NCI-H2029 (cell line): Measurements from ENCODE around the gene ARHGAP40.
"Not testable (repeated sequence)": the region's sequence is repeated elsewhere in the genome, so short reads cannot be mapped to it uniquely, and the experiment has no call there.

Experiments used
- DNase-seq: peaks from one replicate; lab custom pipeline; 2025; lab: John Stamatoyannopoulos, UW

ARHGAP40 gene

DNA sequence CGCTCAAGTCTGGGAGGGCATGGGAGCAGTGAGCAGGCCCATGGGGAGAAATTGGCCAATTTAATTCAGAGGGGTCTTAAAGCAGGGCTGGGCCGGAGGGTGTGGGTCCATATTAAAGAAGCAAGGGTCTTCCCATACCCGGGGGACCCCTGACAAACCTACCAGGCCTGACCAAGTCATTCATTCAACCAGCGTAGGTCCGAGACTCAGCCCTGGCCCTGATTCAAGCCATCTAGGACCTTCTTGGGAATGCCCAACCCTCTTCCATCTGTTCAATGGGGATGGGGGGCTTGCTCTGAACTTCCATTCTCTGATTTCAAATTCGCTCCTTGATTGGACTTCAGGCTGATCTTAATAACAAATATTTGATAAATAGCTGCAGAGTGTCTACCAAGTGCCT is 13.3 kb upstream of the ARHGAP40 start:
- DNase-seq, result no peak

DNA sequence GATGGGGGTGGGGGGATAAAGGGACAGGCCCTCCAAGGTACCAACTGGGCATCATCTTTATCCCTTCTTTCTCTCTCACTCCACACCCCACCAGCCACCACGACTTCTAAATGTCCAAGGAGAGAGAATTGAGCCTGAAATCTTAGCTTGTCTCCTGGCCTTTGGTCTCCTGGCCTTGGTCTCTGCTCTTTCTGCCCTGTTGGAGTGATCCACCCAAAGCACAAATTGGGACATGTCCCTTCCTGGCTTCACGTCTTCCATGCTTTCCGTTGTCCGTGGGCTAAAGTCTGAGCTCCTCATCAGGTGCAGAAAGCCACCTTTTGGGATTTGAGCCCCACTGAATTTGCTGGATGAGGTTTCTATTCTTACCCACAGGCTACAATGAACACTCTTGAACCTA is 12.3 kb upstream of the ARHGAP40 start:
- DNase-seq, result no peak

DNA sequence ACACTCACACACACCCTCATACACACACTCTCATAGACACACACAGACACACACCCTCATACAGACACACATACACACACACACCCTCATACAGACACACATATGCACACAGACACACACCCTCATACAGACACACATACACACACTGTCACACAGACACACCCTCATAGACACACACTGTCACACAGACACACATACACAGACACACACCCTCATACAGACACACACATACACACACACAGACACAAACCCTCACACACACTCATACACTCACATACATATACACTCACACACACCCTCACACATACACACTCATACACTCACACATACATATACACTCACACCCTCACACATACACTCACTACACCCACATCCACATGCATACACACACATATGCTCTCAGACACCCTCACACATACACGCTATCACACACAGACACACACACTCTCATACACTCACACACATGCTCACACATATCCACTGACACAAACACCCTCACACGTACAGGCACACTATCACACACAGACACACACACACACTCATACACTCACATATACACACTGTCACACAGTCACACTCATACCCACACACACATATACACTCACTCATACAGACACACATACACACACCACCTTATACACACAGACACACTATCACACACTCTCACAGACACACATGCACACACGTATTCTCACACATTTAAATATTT is 11.5 kb upstream of the ARHGAP40 start:
- no peak for DNase-seq

DNA sequence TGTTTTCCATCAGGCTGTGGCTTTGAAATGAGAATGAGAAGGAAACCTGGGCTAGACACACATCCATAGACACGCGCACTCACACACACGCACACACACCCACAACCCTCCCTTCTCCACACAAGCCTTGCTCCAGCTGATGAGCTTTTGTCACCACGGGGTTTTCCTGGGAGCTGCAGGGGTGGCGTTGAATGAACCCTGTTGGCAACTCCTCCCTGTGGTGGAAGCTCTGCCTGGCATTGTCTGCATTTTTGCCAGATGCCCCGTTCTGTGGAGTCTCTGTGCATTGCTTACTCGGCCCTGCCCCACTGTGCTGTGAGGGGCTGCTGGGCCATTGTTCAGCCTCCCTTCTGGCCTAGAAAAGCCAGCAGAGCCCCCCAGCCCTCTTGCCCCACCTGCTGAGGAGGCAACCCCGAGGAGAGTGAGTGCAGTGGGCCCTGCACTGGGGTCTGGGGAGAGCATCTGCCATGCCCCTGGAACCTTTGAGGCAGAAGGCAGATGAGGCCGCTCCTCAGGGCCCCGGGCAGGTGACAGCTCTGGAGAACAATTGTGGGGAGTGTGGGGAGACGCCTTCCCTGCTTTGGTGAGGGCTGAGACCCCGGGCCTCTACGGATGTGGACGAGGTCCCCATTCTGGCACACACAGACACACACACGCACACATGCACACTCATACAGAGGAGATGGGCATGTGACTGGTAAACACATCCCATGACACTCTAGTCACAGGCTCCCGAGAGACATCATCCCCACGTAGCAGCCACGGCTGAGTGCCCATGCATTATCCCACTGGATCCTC is 10.7 kb upstream of the ARHGAP40 start:
- DNase-seq, result no peak

DNA sequence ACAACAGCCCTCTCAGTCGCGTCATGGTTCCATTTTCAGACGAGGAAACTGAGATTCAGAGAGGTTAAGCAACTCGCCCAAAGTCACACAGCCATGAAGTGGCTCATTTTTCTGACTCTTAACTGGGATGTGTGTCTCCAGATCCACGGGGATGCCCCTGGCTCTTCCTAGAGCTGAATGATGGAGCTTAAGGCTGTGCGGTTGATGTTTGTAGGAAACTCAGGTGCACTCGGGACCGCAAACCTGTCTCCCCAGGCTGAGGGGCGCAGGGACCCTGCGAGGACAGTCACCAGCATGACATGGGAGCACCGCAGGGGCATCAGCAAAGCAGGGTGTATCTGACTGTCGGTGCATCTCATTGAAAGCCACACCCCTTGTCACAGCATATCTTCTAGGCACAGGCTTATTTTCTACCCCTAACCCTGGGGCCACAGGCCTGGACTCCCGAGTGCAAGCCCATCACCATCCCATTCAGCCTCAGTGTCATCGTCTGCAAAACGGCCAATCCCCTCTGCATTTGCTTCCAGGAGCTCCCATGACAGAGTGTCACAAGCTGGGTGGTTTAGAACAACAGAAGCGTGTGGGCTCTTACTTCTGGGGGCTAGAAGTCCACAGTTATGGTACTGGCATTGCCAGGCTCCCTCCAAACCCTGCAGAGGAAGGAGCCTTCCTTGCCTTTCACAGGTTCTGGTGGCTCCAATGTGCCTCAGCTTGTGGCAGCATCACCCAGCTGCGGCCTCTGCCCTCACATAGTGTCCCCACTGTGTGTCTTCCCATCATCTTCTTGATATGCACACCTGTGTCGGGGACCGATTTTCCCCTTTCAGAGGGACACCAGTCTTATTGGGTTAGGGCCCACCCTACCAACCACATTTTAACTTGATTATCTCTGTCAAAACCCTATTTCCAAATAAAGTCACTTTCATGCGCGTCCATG is 9.9 kb upstream of the ARHGAP40 start:
- DNase-seq, result no peak

- not testable (repeated sequence) for DNase-seq
Observed at GRCh38 chr20:38592411-38592790, 9.2 kb upstream of the ARHGAP40 start.

GRCh38 chr20:38594281-38594680 is 7.3 kb upstream of the ARHGAP40 start:
- not testable (repeated sequence) for DNase-seq

GRCh38 chr20:38595886-38596285 is 5.7 kb upstream of the ARHGAP40 start:
- not testable (repeated sequence) for DNase-seq

DNA sequence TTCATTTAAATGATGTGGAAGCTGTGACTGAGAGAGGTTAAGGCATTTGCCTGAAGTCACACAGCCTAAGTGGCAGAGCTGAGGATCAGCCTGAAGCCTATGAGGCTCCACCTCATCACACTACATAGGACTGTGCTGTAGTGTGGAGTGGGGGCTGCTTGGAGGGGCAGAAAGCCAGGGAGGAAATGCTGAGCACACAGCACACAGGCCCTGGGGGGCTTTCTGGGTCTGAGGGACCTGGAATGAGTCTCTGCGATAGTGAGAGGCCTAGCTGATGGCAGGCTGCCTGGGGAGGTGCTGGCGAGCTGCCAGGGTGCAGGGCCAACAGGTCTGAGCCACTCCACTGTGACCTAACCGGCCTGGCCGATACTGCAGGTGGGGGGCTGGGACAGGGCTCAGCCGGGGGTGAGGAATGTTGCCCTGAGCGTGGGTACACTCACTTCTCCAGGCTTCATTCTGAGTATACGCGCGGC is 2.2 kb upstream of the ARHGAP40 start:
- DNase-seq, result no peak

GRCh38 chr20:38600057-38600456 is 1.6 kb upstream of the ARHGAP40 start:
- no peak for DNase-seq

- no peak for DNase-seq
Observed at GRCh38 chr20:38602185-38602581, 574 bp downstream of the ARHGAP40 start.

GRCh38 chr20:38603286-38603685 is 1.7 kb downstream of the ARHGAP40 start:
- no peak for DNase-seq

GRCh38 chr20:38604873-38605303 is 3.3 kb downstream of the ARHGAP40 start:
- no peak for DNase-seq

- DNase-seq, result no peak
Observed at GRCh38 chr20:38607351-38607750, 5.7 kb downstream of the ARHGAP40 start.

DNA sequence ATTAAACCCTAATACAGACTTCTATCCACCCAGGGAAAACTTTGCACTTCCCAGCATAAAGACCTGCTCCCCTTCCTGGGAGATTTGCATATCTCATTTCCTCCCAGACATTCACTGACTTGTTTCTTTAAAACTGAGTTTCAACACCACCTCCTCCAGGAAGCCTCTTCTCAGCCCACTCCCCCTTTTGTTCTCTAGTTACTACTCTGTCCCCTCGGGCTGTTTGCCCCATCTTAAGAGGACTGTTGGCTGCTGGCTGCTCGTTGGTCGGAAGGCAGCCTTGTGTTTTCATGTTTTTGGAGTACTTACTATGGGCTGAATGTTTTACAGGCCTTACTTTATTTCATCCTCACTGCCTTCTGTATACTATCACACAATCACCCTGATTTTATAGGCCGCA is 6.6 kb downstream of the ARHGAP40 start:
- DNase-seq, result no peak

DNA sequence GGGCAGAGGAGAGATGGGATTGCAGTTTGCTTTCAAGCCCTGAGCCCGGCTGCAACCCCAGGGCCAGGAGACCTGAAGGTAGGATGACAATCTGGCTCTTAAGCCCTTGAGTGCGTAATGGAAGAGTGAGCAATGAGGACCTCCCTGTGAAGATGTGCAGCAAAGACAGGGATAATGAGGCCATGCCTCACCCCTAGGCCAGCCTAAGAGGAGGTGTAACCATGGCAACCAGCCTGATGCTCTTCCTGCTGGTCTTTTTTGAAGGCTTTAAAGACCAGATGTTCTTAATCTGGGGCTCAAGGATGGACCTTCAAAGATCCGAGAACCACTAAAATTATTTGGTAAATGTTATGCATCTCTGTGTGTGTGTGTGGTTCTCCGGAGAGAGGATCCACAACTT is 8.2 kb downstream of the ARHGAP40 start:
- no peak for DNase-seq

DNA sequence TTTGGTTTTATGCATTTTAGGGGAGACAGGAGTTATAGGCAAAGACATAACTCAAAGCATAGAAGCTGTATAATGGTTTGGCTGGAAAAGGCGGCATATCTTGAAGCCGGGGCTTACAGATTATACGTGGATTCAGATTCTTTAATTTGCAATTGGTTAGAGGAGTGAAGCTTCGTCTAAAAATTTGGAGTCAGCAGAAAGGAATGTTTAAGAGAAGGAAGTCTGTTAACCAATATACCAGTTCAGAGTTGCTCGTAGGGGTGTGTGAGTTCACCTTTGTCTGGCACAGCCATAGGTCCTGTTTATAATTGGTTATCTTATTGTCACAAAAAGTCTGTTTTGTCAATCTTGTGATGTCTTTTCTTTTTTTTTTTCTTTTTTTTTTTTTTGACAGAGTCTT is 8.9 kb downstream of the ARHGAP40 start:
- DNase-seq, result no peak

DNA sequence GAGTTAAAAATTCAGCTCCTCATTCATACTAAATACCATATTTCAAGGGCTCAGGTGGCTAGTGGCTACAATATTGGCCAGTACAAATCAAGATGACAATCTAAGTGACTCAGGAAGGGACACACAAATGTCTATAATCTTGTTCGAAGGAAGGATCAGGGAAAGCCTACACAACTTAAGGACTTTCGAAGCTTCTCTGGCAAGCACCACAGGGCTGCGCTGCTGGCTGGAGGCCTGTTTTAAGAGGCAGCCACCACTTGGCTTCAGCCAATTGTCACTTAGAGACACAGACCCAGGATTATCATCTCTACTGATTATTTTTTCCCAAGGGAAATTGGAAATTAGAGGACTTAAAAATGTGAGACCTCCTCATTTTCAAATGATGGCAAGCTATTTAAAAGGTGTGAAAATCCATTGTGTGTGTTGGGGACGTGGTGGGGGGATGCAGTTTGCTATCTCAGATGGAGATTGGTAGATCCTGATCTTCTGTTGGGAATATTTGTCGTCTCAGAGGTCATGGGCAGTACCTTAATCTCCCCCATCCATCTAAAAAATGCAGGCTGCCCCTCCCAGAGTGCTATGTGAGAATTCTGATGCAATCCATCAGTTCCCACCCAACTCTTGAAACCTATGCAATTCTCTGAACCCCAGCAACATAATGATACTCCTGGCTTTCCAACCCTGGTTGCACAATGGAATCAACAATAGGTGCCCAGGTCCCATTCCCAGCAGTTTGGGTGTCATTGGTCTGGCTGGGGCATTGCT is 11.3 kb downstream of the ARHGAP40 start:
- no peak for DNase-seq

GRCh38 chr20:38615283-38615682 is 13.7 kb downstream of the ARHGAP40 start:
- no peak for DNase-seq

DNA sequence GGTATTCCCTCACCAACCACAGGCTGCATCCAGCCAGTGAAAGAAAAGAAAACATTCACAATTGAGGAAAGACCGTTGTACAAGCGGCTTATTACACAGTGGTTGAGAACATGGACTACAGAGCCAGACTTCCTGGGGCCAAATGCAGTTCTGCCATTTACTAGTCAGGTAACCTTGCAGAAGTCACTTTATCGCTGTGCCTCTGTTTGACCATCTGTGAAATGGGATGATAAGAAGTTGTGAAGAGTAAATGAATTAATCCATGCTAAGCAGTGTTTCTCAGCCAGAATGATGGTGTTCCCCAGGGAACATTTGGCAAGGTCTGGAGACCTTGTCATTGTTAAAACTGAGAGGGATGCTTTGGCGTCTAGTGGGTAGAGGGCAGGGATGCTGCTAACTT is 14.8 kb downstream of the ARHGAP40 start:
- no peak for DNase-seq

DNA sequence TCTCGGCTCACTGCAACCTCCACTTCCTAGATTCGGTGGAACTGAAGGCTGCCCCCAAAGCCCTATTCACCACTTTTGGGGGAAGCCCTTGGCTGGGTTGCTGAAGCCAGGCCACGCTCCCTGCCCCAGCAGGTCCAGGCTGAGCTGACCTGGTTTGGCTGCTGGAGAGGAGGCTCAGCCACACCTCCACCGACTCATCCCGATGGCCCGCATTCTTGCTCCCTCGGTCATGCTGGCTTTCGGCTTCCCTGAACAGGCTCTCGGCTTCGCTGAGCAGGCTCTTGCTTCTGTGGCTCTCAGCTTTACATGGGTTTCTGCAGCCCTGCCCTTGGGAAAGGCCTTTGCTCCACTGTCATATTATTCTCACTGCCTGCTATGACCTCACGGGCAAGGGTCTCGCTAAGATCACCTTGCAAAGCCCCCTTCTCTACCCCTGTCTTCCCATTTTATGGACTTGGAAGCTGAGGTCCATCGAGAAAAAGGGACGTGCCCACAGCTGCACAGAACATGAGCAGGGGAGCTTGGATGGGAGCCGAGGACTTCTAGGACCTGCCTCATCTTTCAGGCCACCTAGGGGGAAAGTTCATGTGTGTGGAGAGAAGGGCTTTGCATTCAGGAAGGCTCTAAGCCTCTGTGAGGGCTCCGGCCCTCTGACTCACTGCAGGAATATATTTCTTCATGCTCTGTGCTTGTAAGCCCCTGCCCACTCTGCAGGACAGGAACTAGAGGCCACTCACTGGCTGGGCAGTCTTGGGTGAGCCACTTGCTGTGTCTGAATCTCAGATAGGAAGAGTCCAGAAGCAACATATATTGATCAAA is 15.6 kb downstream of the ARHGAP40 start:
- no peak for DNase-seq
